HAP-1 (cell line): ENCODE data around the gene SERINC5.
"Not testable (repeated sequence)": the region's sequence is repeated elsewhere in the genome, so short reads cannot be mapped to it uniquely, and the experiment has no call there.

Source experiments
- DNase-seq, 2 experiments: peaks; one replicate each; pipeline ENCODE4 v3.0.0-alpha.2; 2016 to 2020; ENCODE audit warnings: low spot score in 2 of 2
- H3K27me3 ChIP-seq: fragments of 250-450 bp; sonication (Bioruptor Pico); 2 replicates; pipeline ENCODE4 v1.5.1; 2020; ENCODE audit warnings: low read depth, mild to moderate bottlenecking, moderate library complexity
- H3K36me3 ChIP-seq: fragments of 250-450 bp; sonication (Bioruptor Pico); replicated peaks from 2 replicates; pipeline ENCODE4 v1.5.1; 2020; ENCODE audit warnings: mild to moderate bottlenecking
- H3K4me1 ChIP-seq: fragments of 250-450 bp; sonication (Bioruptor Pico); 2 replicates; pipeline ENCODE4 v1.5.1; 2020; ENCODE audit warnings: mild to moderate bottlenecking
- H3K4me3 ChIP-seq: fragments of 250-450 bp; sonication (Bioruptor Pico); 2 replicates; pipeline ENCODE4 v1.5.1; 2020; ENCODE audit warnings: mild to moderate bottlenecking, moderate library complexity
- H3K9me3 ChIP-seq: fragments of 250-450 bp; sonication (Bioruptor Pico); 2 replicates; pipeline ENCODE4 v1.5.1; 2020; ENCODE audit warnings: mild to moderate bottlenecking, moderate library complexity
- in situ Hi-C: fragments of 300-500 bp; cut with MboI; formaldehyde crosslinking; loops from 3 replicates; pipeline ENCODE4 v1.14.3; 2020; ENCODE audit warnings: low sequenced_read_pairs, inconsistent platforms, mixed read lengths

SERINC5 gene

GRCh38 chr5:80212171-80212667 is 43.6 kb downstream of the SERINC5 start:
- DNase-seq = no peak
- H3K4me1 ChIP-seq = no peaks in the 10 kb centered on the region
- in situ Hi-C loops = no loop called here

GRCh38 chr5:80211327-80211726 is 44.5 kb downstream of the SERINC5 start:
- Histone ChIP-seq H3K36me3 (no peaks in the 10 kb centered on the region), H3K9me3 (no peaks in the 10 kb centered on the region), H3K4me3 (no peak overlapping the region), H3K4me1 (no peaks in the 10 kb centered on the region), H3K27me3 (no peaks in the 10 kb centered on the region)
- DNase-seq = no peak
- in situ Hi-C loops = no loop called here

More at GRCh38 chr5:80212171-80212667, 43.6 kb downstream of the SERINC5 start:
- H3K4me3 ChIP-seq = no peak overlapping the region
- H3K27me3 ChIP-seq = no peaks in the 10 kb centered on the region
- no peaks in the 10 kb centered on the region for H3K9me3 ChIP-seq
- H3K36me3 ChIP-seq = no peaks in the 10 kb centered on the region

- Histone ChIP-seq H3K27me3 (no peaks in the 10 kb centered on the region), H3K4me3 (no peak overlapping the region), H3K4me1 (no peaks in the 10 kb centered on the region), H3K9me3 (no peaks in the 10 kb centered on the region; the same call in 1 of the 2 replicates), H3K36me3 (no peaks in the 10 kb centered on the region)
- in situ Hi-C loops = no loop called here
- no peak for DNase-seq
These were observed 45.8 kb downstream of the SERINC5 start for GRCh38 chr5:80210014-80210413.

DNA sequence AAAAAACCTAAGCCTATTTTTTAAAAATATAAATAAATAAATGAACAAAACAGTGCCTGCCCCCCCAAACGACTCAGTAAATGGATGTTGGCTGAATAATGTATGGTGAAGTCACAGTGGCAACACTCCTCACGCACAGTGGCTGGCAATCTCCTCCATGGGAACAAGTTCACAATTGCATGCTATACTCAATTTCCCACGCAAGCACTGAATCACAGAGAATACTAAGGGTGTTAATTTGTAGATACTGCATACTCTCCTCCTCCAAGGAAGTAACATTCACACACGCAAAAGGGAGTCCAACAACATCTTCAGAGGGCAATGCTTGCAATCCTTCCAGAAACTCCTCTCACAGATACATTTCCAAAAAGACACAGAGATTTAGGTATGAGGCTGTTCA is 47.5 kb downstream of the SERINC5 start:
- no peak for DNase-seq
- in situ Hi-C loops = no loop called here
- H3K36me3 ChIP-seq = no peaks in the 10 kb centered on the region
- peaks cover 4% of the 10 kb centered on the region; the same call in 1 of the 2 replicates for H3K9me3 ChIP-seq
- no peaks in the 10 kb centered on the region for H3K4me1 ChIP-seq
- H3K4me3 ChIP-seq = no peak overlapping the region
- no peaks in the 10 kb centered on the region for H3K27me3 ChIP-seq

DNA sequence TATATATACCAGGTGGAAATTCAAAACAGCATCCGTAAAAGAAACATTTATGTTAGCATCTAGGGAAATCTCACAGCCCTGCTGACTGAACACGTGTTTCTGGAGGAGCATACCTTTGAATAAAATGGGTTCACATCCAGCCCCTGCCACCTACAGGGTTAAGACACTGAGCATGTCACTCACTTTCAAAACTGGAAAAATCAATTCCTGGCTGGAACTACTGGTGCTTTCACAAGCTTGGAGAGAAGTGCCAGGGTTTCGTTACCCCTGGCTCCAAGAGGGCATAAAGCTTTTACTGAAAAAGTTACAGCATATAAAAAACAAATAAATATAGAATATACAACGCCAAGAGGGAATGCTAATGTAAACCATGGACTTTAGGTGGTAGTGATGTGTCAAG is 48.0 kb downstream of the SERINC5 start:
- in situ Hi-C loops = no loop called here
- DNase-seq = no peak
- H3K36me3 ChIP-seq = no peaks in the 10 kb centered on the region
- no peaks in the 10 kb centered on the region for H3K4me1 ChIP-seq
- no peaks in the 10 kb centered on the region for H3K27me3 ChIP-seq
- H3K4me3 ChIP-seq = no peak overlapping the region
- H3K9me3 ChIP-seq = peaks cover 4% of the 10 kb centered on the region; the same call in 1 of the 2 replicates

GRCh38 chr5:80206282-80206681 is 49.6 kb downstream of the SERINC5 start:
- Histone ChIP-seq H3K4me1 (no peaks in the 10 kb centered on the region), H3K4me3 (no peak overlapping the region), H3K36me3 (no peaks in the 10 kb centered on the region), H3K9me3 (peaks cover 4% of the 10 kb centered on the region; the same call in 1 of the 2 replicates), H3K27me3 (no peaks in the 10 kb centered on the region)
- no peak for DNase-seq
- in situ Hi-C loops = no loop called here

- H3K9me3 ChIP-seq = peaks cover 4% of the 10 kb centered on the region; the same call in 1 of the 2 replicates
- H3K36me3 ChIP-seq = no peaks in the 10 kb centered on the region
- in situ Hi-C loops = no loop called here
- H3K27me3 ChIP-seq = no peaks in the 10 kb centered on the region
- H3K4me1 ChIP-seq = no peaks in the 10 kb centered on the region
- no peak overlapping the region for H3K4me3 ChIP-seq
- DNase-seq = no peak
These were observed 50.0 kb downstream of the SERINC5 start for GRCh38 chr5:80205846-80206245.

DNA sequence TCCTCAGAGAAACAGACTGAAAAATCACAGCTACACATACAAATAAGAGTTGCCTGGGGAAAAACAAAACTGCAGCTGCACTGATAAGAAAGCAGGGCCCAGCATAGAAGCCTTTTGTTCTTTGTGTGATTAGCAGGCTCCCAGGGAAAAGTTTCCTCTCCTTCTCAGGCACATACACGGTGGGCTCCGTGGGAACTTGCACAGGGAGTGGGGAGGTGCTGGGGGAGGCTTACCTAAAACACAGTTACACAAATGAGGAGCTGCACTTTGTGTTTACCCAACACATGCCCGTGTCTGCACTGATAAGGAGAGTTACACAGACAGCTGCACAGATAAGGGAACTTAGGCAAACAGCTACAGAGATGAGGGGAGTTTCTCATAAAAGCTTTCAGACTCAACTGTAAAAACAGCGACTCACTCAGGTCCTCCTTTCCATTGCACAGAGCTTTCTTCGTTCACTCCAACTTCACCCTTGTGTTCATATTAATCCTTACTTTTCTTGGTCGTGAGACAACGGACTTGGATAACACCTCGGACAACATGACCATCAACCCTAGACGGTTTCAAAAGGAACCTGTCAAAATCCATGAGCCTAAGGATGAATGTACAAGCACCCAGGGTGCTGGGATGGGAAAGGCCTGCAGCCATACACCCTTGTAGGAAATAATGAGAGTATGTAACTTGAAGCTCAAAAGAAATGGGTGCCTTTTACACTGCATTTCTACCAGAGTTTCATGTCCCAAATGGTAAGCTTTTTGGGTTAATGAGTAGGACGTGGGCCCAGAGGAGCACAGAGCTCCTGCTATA is 50.8 kb downstream of the SERINC5 start:
- Histone ChIP-seq H3K4me1 (no peaks in the 10 kb centered on the region), H3K4me3 (no peak overlapping the region), H3K27me3 (no peaks in the 10 kb centered on the region), H3K9me3 (peaks cover 4% of the 10 kb centered on the region; the same call in 1 of the 2 replicates), H3K36me3 (no peaks in the 10 kb centered on the region)
- in situ Hi-C loops = no loop called here
- DNase-seq = no peak

- H3K27me3 ChIP-seq, in situ Hi-C loops, H3K36me3 ChIP-seq, H3K4me3 ChIP-seq, H3K4me1 ChIP-seq, DNase-seq, H3K9me3 ChIP-seq: not testable (repeated sequence)
These were observed 54.1 kb downstream of the SERINC5 start for GRCh38 chr5:80201763-80202162.

DNA sequence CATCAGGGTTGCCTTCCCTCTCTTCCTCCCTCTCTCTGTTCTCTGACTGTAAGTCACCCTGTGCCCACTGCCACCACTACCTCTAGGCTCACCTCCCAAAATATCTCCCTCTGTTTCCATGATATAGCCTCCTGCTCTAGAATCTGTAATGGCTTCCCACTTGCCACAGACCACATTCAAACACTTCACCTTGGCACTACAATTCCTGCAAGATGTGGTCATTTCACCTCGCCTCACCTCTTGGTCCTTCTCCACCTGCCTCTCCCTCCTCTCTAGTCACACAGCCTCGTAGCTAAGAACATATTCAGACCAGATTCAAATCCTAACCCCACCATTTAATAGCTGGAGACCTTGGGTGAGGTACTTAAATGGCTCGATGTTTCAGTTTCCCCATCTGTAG is 56.9 kb downstream of the SERINC5 start:
- no peak for DNase-seq
- Histone ChIP-seq H3K4me1 (peaks cover 4% of the 10 kb centered on the region), H3K36me3 (no peaks in the 10 kb centered on the region), H3K9me3 (no peaks in the 10 kb centered on the region), H3K4me3 (no peak overlapping the region), H3K27me3 (no peaks in the 10 kb centered on the region)
- in situ Hi-C loops = no loop called here

DNA sequence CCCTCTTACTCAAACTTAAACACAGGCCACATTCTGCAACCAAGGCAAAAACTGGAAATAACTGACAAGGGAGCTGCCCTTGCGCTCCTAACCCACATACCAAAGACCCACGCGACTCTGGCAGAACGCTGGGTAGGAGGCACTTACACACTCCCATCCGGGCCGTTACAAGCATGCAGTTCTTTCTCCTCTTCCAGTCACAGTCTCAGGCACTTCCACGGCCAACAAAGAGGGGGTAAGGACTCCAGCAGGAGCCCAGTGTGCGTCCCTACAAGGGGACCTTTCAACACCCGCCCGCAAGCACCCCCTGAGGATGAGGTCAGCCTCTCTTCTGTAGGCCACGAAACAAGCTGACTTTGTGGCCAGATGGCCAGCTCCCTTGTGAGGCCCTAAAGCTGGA is 57.4 kb downstream of the SERINC5 start:
- Histone ChIP-seq H3K4me1 (peaks cover 9% of the 10 kb centered on the region), H3K4me3 (no peak overlapping the region), H3K36me3 (no peaks in the 10 kb centered on the region), H3K27me3 (no peaks in the 10 kb centered on the region), H3K9me3 (no peaks in the 10 kb centered on the region)
- in situ Hi-C loops = no loop called here
- DNase-seq = no peak

DNA sequence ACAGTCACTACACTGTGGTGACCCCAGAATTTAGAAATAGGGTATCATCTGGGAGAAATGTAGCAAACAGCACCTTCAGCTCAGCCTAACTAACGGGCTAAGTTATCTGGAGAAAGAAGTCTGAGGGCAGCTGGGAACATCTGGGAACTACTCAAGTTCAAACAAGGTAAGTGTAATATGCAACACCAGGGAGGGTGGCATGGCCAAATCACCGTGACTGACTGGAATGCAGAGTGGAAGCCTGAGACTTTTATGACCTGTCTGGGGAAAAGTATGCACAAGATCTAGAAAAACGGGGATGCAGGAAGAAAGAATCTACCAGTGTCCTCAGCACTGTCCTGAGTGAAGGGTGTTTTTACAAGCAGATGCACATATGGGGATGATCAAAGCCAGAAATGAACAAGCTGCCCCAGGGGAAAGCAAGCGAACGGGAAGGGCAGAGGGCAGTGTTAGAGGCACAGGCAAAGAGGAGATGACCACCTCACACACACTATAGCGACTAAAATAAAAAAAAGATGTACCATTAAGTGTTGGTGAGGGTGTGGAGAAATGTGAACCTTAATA is 59.9 kb downstream of the SERINC5 start:
- DNase-seq = no peak
- Histone ChIP-seq H3K4me3 (no peak overlapping the region), H3K9me3 (no peaks in the 10 kb centered on the region), H3K4me1 (peaks cover 25% of the 10 kb centered on the region), H3K27me3 (no peaks in the 10 kb centered on the region), H3K36me3 (no peaks in the 10 kb centered on the region)
- in situ Hi-C loops = no loop called here

- H3K9me3 ChIP-seq = no peaks in the 10 kb centered on the region
- in situ Hi-C loops = no loop called here
- DNase-seq = no peak
These were observed 61.4 kb downstream of the SERINC5 start for GRCh38 chr5:80194468-80194867.

DNA sequence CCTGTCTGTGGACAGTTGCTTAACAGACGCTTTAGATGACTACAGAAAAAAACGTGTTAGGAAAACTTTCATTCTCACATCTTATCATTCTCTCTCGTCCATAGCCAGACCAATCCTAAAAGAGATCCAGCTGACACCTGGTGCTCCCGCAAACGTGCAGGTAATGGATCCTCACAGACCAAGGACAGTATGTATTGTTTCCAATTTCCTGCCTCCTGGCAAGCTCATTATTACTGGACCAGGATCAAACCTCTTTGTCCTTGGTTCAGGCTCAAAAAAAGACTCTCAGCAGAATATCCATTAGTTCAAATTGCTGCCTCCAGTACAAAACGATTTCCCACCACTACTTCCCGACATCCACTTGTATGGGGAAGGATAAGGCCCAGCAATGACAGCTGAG is 62.4 kb downstream of the SERINC5 start:
- Histone ChIP-seq H3K9me3 (no peaks in the 10 kb centered on the region), H3K4me3 (no peak overlapping the region), H3K27me3 (no peaks in the 10 kb centered on the region), H3K36me3 (no peaks in the 10 kb centered on the region), H3K4me1 (peaks cover 25% of the 10 kb centered on the region)
- peak; percentile 15 to 46 for DNase-seq
- in situ Hi-C loops = no loop called here

More at GRCh38 chr5:80194468-80194867, 61.4 kb downstream of the SERINC5 start:
- Histone ChIP-seq H3K4me3 (no peak overlapping the region), H3K27me3 (no peaks in the 10 kb centered on the region), H3K4me1 (peaks cover 25% of the 10 kb centered on the region), H3K36me3 (no peaks in the 10 kb centered on the region)
